ENCODE measurements around the gene ANKEF1. TPM values are rescaled to one million over a fixed set of nuclear protein-coding genes. Genes with fewer than 3 reads are reported as not detected.

Gene ANKEF1
- total RNA-seq, 2 experiments from 2014 or later, result 1.3 TPM

GRCh38 chr20:10006447-10007090, 28.2 kb upstream of the ANKEF1 start:
- H3K36me3 Mint-ChIP-seq (ENCODE audit: low read depth), result no peaks in the 10 kb centered on the region
- ATAC-seq (ENCODE audit: poor library complexity) (no peak), DNase-seq (no peak)
- ChIA-PET CTCF (no interaction called here), POLR2A (no interaction called here)
- intact Hi-C loops (cut with DNase I, micrococcal nuclease), result no loop called here
- TF ChIP-seq CTCF (IDR thresholded peaks at IDR 0.05), result no peak
- H3K27me3 Mint-ChIP-seq, result peaks cover 18% of the 10 kb centered on the region
- no peaks in the 10 kb centered on the region for H3K4me1 Mint-ChIP-seq (ENCODE audit: low read depth)
- H3K4me3 Mint-ChIP-seq, result no peak overlapping the region
- H3K27me3 ChIP-seq (ENCODE audit: control insufficient read depth in 1 of 2, insufficient read depth in 2 of 2, low read length in 2 of 2), result no peaks in the 10 kb centered on the region
- H3K9me3 ChIP-seq (ENCODE audit: control insufficient read depth in 1 of 2, insufficient read depth in 1 of 2, low read length in 2 of 2), result no peaks in the 10 kb centered on the region
- no peaks in the 10 kb centered on the region for H3K9me3 Mint-ChIP-seq
- no peaks in the 10 kb centered on the region for H3K36me3 ChIP-seq (ENCODE audit: insufficient read depth, low read length)
- H3K27ac Mint-ChIP-seq, result no peak overlapping the region
- H3K27ac ChIP-seq (ENCODE audit: low read depth in 1 of 2, low read length in 2 of 2), result no peak overlapping the region
- no peak overlapping the region for H3K4me3 ChIP-seq (ENCODE audit: low read length)
- H3K4me1 ChIP-seq (ENCODE audit: insufficient read depth, low read length), result no peaks in the 10 kb centered on the region

DNA sequence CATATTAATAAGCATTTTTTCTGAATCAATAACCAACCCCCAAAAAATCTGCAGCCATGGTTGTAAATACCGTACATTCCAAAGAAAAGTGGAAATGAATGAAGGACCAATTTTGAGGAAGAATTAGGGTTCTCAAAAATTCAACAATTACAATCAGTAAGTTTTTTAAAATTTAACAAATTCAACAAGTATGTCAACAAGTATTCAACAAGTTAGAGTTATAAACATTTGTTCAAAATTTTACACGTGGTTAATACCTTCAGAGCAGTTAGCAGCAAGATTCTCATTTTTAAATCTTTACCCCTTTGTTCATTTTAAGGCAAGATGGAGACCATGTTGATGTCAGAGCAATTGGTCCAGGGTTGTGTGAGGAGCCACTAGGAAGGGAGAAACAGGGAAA, 27.6 kb upstream of the ANKEF1 start:
- H3K4me1 Mint-ChIP-seq (ENCODE audit: low read depth), result no peaks in the 10 kb centered on the region
- Histone ChIP-seq H3K36me3 (ENCODE audit: insufficient read depth, low read length) (no peaks in the 10 kb centered on the region), H3K27ac (ENCODE audit: low read depth in 1 of 2, low read length in 2 of 2) (no peak overlapping the region), H3K9me3 (ENCODE audit: control insufficient read depth in 1 of 2, insufficient read depth in 1 of 2, low read length in 2 of 2) (no peaks in the 10 kb centered on the region), H3K4me1 (ENCODE audit: insufficient read depth, low read length) (no peaks in the 10 kb centered on the region), H3K27me3 (ENCODE audit: control insufficient read depth in 1 of 2, insufficient read depth in 2 of 2, low read length in 2 of 2) (no peaks in the 10 kb centered on the region), H3K4me3 (ENCODE audit: low read length) (no peak overlapping the region)
- DNase-seq (no peak), ATAC-seq (ENCODE audit: poor library complexity) (no peak)
- H3K4me3 Mint-ChIP-seq, result no peak overlapping the region
- CTCF ChIA-PET, result no interaction called here
- POLR2A ChIA-PET, result no interaction called here
- H3K36me3 Mint-ChIP-seq (ENCODE audit: low read depth), result no peaks in the 10 kb centered on the region
- no peak overlapping the region for H3K27ac Mint-ChIP-seq
- TF ChIP-seq CTCF (IDR thresholded peaks at IDR 0.05), result no peak
- intact Hi-C loops (cut with DNase I, micrococcal nuclease), result no loop called here
- H3K27me3 Mint-ChIP-seq, result peaks cover 18% of the 10 kb centered on the region
- H3K9me3 Mint-ChIP-seq, result no peaks in the 10 kb centered on the region

GRCh38 chr20:10007747-10008146, 27.0 kb upstream of the ANKEF1 start:
- Mint-ChIP-seq H3K36me3 (ENCODE audit: low read depth) (no peaks in the 10 kb centered on the region), H3K27ac (no peak overlapping the region)

More at GRCh38 chr20:10007747-10008146, 27.0 kb upstream of the ANKEF1 start:
- no peaks in the 10 kb centered on the region for H3K9me3 Mint-ChIP-seq
- H3K9me3 ChIP-seq (ENCODE audit: control insufficient read depth in 1 of 2, insufficient read depth in 1 of 2, low read length in 2 of 2), result no peaks in the 10 kb centered on the region
- ChIA-PET CTCF (no interaction called here), POLR2A (no interaction called here)
- no peak overlapping the region for H3K4me3 Mint-ChIP-seq
- H3K4me1 ChIP-seq (ENCODE audit: insufficient read depth, low read length), result no peaks in the 10 kb centered on the region
- H3K27me3 Mint-ChIP-seq, result peaks cover 18% of the 10 kb centered on the region
- no peak overlapping the region for H3K4me3 ChIP-seq (ENCODE audit: low read length)
- no peak overlapping the region for H3K27ac ChIP-seq (ENCODE audit: low read depth in 1 of 2, low read length in 2 of 2)
- intact Hi-C loops (cut with DNase I, micrococcal nuclease), result no loop called here
- ATAC-seq (ENCODE audit: poor library complexity) (no peak), DNase-seq (no peak)
- H3K36me3 ChIP-seq (ENCODE audit: insufficient read depth, low read length), result no peaks in the 10 kb centered on the region
- H3K4me1 Mint-ChIP-seq (ENCODE audit: low read depth), result no peaks in the 10 kb centered on the region
- no peaks in the 10 kb centered on the region for H3K27me3 ChIP-seq (ENCODE audit: control insufficient read depth in 1 of 2, insufficient read depth in 2 of 2, low read length in 2 of 2)
- TF ChIP-seq CTCF (IDR thresholded peaks at IDR 0.05), result no peak
